ENCODE measurements around the gene KCTD10. TPM values are rescaled to one million over a fixed set of nuclear protein-coding genes. Genes with fewer than 3 reads are reported as not detected.

The KCTD10 gene
- polyA plus RNA-seq, 1 of the 3 experiments (the other 2 are of a cell fraction): 66.9 TPM

DNA sequence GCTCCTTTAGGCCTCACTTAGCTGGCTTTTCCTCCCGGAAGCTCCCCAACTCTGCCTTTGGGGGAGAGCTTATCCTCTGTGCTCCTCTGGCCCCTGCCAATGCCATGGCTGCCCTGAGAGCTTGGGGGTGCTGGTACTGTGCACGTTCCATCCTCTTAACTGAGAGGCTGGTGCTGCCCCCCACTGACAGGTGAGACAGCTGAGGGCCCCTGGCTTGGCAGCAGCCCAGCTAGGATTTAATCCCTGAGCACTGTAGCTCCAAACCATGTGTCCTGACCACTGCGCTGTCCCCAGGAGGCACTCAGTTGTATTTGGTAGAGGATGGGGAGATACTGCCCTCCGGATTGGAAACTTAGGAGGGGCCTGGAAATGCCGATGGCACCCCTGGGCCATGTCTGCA lies 46.4 kb upstream of the KCTD10 start:
- no peak for DNase-seq
- H3K9ac ChIP-seq: no peak overlapping the region
- no peak overlapping the region for H3K4me3 ChIP-seq (ENCODE audit: low read depth in 2 of 2, low read length in 1 of 2)
- H3K9me3 ChIP-seq: no peaks in the 10 kb centered on the region
- peak overlapping the region in 1 of 2 experiments; percentile 96; a peak in 2 of 4 replicates for H3K27ac ChIP-seq (ENCODE audit: low read depth in 2 of 2, low read length in 1 of 2)
- POLR2A ChIA-PET: interaction anchor here (0.8 to 2.5 kb wide), 5 partner anchors 14 to 191 kb away, joined by 3 to 11 read pairs (median 5); partner anchors contain the start of genes FAM222A, MMAB and MVK
- no peaks in the 10 kb centered on the region for H3K27me3 ChIP-seq (ENCODE audit: insufficient read depth)
- no peak overlapping the region for H3K4me2 ChIP-seq
- H3F3A ChIP-seq (replicated peaks; ENCODE audit: insufficient read depth): peaks cover 3% of the 10 kb centered on the region
- H3K36me3 ChIP-seq (replicated peaks in 1 of 2; ENCODE audit: control insufficient read depth in 1 of 2, insufficient read depth in 2 of 2, low read length in 1 of 2): peaks cover 3 to 82% of the 10 kb centered on the region in 2 experiments
- WGBS (ENCODE audit: low lambda C conversion rate): 53% methylated on average over 3 of the region's 5 CpGs
- H3K9me2 ChIP-seq: no peaks in the 10 kb centered on the region
- H2AFZ ChIP-seq (ENCODE audit: low read depth): no peak overlapping the region
- no peaks in the 10 kb centered on the region for H3K79me2 ChIP-seq (ENCODE audit: insufficient read depth)
- TF ChIP-seq FOXM1 (IDR thresholded peaks at IDR 0.05; ENCODE audit: low read depth): no peak
- no peak for TF ChIP-seq RCOR1 (IDR thresholded peaks at IDR 0.05; ENCODE audit: low read length)
- TF ChIP-seq, protein P1, sequence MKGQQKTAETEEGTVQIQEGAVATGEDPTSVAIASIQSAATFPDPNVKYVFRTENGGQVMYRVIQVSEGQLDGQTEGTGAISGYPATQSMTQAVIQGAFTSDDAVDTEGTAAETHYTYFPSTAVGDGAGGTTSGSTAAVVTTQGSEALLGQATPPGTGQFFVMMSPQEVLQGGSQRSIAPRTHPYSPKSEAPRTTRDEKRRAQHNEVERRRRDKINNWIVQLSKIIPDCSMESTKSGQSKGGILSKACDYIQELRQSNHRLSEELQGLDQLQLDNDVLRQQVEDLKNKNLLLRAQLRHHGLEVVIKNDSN (IDR thresholded peaks at IDR 0.05; ENCODE audit: borderline replicate concordance, low read depth): no peak
- TF ChIP-seq POLR2AphosphoS5 (IDR thresholded peaks at IDR 0.05; ENCODE audit: low read depth, low read length): no peak
- no peak for TF ChIP-seq SIN3A (IDR thresholded peaks at IDR 0.05; ENCODE audit: borderline replicate concordance, low read depth, low read length)
- no peak for TF ChIP-seq EZH2phosphoT487 (IDR thresholded peaks at IDR 0.05; ENCODE audit: borderline replicate concordance, low read depth)
- CTCF ChIA-PET: interaction anchor here (0.6 to 10.5 kb wide), 9 partner anchors 16 to 322 kb away, joined by 3 to 173 read pairs (median 3); no protein-coding TSS in a partner anchor
- H3K4me1 ChIP-seq (ENCODE audit: control insufficient read depth in 1 of 2, insufficient read depth in 2 of 2, low read depth in 1 of 2, low read length in 1 of 2): peaks cover 14 to 79% of the 10 kb centered on the region in 2 experiments; a peak in 3 of 4 replicates
- H4K20me1 ChIP-seq (ENCODE audit: insufficient read depth): no peaks in the 10 kb centered on the region

DNA sequence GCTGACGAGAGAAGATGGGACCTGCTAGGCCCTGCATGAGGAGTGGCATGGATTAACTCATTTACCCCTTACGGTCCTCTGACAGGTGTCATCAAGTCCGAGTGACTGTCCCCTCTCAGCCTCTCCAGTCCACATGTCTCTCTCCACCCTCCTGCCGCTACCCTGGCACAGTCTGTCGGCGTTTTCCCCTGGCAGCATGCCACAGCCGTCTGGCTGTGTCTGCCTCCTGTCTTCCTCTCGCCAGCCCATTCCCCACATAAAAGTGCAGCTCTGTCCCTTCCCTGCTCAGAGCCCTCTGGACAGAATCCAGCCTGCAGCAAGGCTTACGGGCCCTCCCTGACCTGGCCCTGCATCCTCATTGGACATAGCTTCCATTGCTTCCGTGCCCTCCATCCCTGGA lies 46.0 kb upstream of the KCTD10 start:
- peak; percentile 82 for DNase-seq
- Histone ChIP-seq H3K9me2 (no peaks in the 10 kb centered on the region), H3K4me1 (ENCODE audit: control insufficient read depth in 1 of 2, insufficient read depth in 2 of 2, low read depth in 1 of 2, low read length in 1 of 2) (peaks cover 14 to 78% of the 10 kb centered on the region in 2 experiments; a peak in 3 of 4 replicates), H3K4me3 (ENCODE audit: low read depth in 2 of 2, low read length in 1 of 2) (no peak overlapping the region), H3K4me2 (no peak overlapping the region), H2AFZ (ENCODE audit: low read depth) (no peak overlapping the region), H3K27me3 (ENCODE audit: insufficient read depth) (no peaks in the 10 kb centered on the region), H3K9ac (no peak overlapping the region), H3K27ac (ENCODE audit: low read depth in 2 of 2, low read length in 1 of 2) (peak overlapping the region in 1 of 2 experiments; percentile 96; a peak in 2 of 4 replicates), H3K9me3 (no peaks in the 10 kb centered on the region), H4K20me1 (ENCODE audit: insufficient read depth) (no peaks in the 10 kb centered on the region), H3K79me2 (ENCODE audit: insufficient read depth) (no peaks in the 10 kb centered on the region), H3F3A (replicated peaks; ENCODE audit: insufficient read depth) (peaks cover 7% of the 10 kb centered on the region), H3K36me3 (replicated peaks in 1 of 2; ENCODE audit: control insufficient read depth in 1 of 2, insufficient read depth in 2 of 2, low read length in 1 of 2) (peaks cover 2 to 84% of the 10 kb centered on the region in 2 experiments)
- ChIA-PET CTCF (interaction anchor here (0.6 to 10.5 kb wide), 8 partner anchors 20 to 322 kb away, joined by 3 to 173 read pairs (median 4); no protein-coding TSS in a partner anchor), POLR2A (interaction anchor here (0.8 to 2.5 kb wide), 7 partner anchors 15 to 191 kb away, joined by 3 to 11 read pairs (median 4); partner anchors contain the start of genes FAM222A, MMAB and MVK)
- WGBS (ENCODE audit: low lambda C conversion rate): 77% methylated on average over 10 of the region's 10 CpGs
- TF ChIP-seq JUND (IDR thresholded peaks at IDR 0.05) (no peak), SIN3A (IDR thresholded peaks at IDR 0.05; ENCODE audit: borderline replicate concordance, low read depth, low read length) (no peak), TEAD4 (IDR thresholded peaks at IDR 0.05; ENCODE audit: borderline replicate concordance, insufficient read depth) (no peak), NRF1 (IDR thresholded peaks at IDR 0.05; ENCODE audit: low read depth, low read length) (no peak), RXRA (IDR thresholded peaks at IDR 0.05; ENCODE audit: borderline replicate concordance, low read depth) (no peak), SMC3 (IDR thresholded peaks at IDR 0.05; ENCODE audit: low read depth, low read length) (no peak; the same call in 1 of the 2 replicates), FOXJ3 (CRISPR knock-in tag; IDR thresholded peaks at IDR 0.05) (peak; percentile 72), EZH2phosphoT487 (IDR thresholded peaks at IDR 0.05; ENCODE audit: borderline replicate concordance, low read depth) (no peak), TCF12 (IDR thresholded peaks at IDR 0.05) (no peak), NFIC (IDR thresholded peaks at IDR 0.05; ENCODE audit: borderline replicate concordance) (no peak)
- TF ChIP-seq, protein P2, sequence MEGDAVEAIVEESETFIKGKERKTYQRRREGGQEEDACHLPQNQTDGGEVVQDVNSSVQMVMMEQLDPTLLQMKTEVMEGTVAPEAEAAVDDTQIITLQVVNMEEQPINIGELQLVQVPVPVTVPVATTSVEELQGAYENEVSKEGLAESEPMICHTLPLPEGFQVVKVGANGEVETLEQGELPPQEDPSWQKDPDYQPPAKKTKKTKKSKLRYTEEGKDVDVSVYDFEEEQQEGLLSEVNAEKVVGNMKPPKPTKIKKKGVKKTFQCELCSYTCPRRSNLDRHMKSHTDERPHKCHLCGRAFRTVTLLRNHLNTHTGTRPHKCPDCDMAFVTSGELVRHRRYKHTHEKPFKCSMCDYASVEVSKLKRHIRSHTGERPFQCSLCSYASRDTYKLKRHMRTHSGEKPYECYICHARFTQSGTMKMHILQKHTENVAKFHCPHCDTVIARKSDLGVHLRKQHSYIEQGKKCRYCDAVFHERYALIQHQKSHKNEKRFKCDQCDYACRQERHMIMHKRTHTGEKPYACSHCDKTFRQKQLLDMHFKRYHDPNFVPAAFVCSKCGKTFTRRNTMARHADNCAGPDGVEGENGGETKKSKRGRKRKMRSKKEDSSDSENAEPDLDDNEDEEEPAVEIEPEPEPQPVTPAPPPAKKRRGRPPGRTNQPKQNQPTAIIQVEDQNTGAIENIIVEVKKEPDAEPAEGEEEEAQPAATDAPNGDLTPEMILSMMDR (IDR thresholded peaks at IDR 0.05): no peak
- TF ChIP-seq, protein P3, sequence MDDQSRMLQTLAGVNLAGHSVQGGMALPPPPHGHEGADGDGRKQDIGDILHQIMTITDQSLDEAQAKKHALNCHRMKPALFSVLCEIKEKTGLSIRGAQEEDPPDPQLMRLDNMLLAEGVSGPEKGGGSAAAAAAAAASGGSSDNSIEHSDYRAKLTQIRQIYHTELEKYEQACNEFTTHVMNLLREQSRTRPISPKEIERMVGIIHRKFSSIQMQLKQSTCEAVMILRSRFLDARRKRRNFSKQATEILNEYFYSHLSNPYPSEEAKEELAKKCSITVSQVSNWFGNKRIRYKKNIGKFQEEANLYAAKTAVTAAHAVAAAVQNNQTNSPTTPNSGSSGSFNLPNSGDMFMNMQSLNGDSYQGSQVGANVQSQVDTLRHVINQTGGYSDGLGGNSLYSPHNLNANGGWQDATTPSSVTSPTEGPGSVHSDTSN (IDR thresholded peaks at IDR 0.05): no peak
- TF ChIP-seq, protein P4, sequence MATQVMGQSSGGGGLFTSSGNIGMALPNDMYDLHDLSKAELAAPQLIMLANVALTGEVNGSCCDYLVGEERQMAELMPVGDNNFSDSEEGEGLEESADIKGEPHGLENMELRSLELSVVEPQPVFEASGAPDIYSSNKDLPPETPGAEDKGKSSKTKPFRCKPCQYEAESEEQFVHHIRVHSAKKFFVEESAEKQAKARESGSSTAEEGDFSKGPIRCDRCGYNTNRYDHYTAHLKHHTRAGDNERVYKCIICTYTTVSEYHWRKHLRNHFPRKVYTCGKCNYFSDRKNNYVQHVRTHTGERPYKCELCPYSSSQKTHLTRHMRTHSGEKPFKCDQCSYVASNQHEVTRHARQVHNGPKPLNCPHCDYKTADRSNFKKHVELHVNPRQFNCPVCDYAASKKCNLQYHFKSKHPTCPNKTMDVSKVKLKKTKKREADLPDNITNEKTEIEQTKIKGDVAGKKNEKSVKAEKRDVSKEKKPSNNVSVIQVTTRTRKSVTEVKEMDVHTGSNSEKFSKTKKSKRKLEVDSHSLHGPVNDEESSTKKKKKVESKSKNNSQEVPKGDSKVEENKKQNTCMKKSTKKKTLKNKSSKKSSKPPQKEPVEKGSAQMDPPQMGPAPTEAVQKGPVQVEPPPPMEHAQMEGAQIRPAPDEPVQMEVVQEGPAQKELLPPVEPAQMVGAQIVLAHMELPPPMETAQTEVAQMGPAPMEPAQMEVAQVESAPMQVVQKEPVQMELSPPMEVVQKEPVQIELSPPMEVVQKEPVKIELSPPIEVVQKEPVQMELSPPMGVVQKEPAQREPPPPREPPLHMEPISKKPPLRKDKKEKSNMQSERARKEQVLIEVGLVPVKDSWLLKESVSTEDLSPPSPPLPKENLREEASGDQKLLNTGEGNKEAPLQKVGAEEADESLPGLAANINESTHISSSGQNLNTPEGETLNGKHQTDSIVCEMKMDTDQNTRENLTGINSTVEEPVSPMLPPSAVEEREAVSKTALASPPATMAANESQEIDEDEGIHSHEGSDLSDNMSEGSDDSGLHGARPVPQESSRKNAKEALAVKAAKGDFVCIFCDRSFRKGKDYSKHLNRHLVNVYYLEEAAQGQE (IDR thresholded peaks at IDR 0.05; ENCODE audit: low read depth, low read length): no peak
